ENCODE measurements around the gene ARRDC2. TPM values are rescaled to one million over a fixed set of nuclear protein-coding genes. Genes with fewer than 3 reads are reported as not detected.
"Not testable (repeated sequence)": the region's sequence is repeated elsewhere in the genome, so short reads cannot be mapped to it uniquely, and the experiment has no call there.

ARRDC2 gene
- total and polyA plus RNA-seq, 4 donors, result 40.6 to 104 (median 71.5) TPM

GRCh38 chr19:18020212-18021085 is 12.5 kb downstream of the ARRDC2 start:
- peak; percentile 81 for ATAC-seq (ENCODE audit: low FRiP score)
- no peaks in the 10 kb centered on the region for H3K36me3 ChIP-seq (ENCODE audit: control insufficient read depth in 1 of 2, insufficient read depth in 2 of 2, low read length in 1 of 2)
- intact Hi-C loops (cut with DNase I), result loop anchor here (2.0 kb wide), 2 partner anchors 28 to 30 kb away; no protein-coding TSS in a partner anchor
- H3K4me1 ChIP-seq (ENCODE audit: control insufficient read depth in 1 of 2, insufficient read depth in 2 of 2, low read length in 2 of 2), result peaks cover 2 to 4% of the 10 kb centered on the region in 2 donors
- 26 to 30% methylated on average over 16 of the region's 16 CpGs for WGBS, 2 donors
- no peaks in the 10 kb centered on the region for H3K27me3 ChIP-seq (ENCODE audit: control insufficient read depth in 1 of 2, insufficient read depth in 2 of 2, low read length in 1 of 2)
- H3K4me3 ChIP-seq (ENCODE audit: low read length in 2 of 2), result no peak overlapping the region
- no peaks in the 10 kb centered on the region for H3K9me3 ChIP-seq (ENCODE audit: control insufficient read depth, low read length)
- peak overlapping the region; percentile 51 to 96 for H3K27ac ChIP-seq (ENCODE audit: low read depth in 1 of 2, low read length in 2 of 2)
- peak; percentile 93 to 98 for DNase-seq

- DNase-seq (peak; percentile 96 to 98), ATAC-seq (ENCODE audit: low FRiP score) (peak; percentile 82)
- H3K27me3 ChIP-seq (ENCODE audit: control insufficient read depth in 1 of 2, insufficient read depth in 2 of 2, low read length in 1 of 2), result no peaks in the 10 kb centered on the region
- H3K27ac ChIP-seq (ENCODE audit: low read depth in 1 of 2, low read length in 2 of 2), result peak overlapping the region; percentile 51 to 98
- peaks cover 2 to 4% of the 10 kb centered on the region in 2 donors for H3K4me1 ChIP-seq (ENCODE audit: control insufficient read depth in 1 of 2, insufficient read depth in 2 of 2, low read length in 2 of 2)
- H3K4me3 ChIP-seq (ENCODE audit: low read length in 2 of 2), result no peak overlapping the region
- intact Hi-C loops (cut with DNase I), result loop anchor here (2.0 kb wide), 2 partner anchors 28 to 30 kb away; no protein-coding TSS in a partner anchor
- H3K36me3 ChIP-seq (ENCODE audit: control insufficient read depth in 1 of 2, insufficient read depth in 2 of 2, low read length in 1 of 2), result no peaks in the 10 kb centered on the region
- H3K9me3 ChIP-seq (ENCODE audit: control insufficient read depth, low read length), result no peaks in the 10 kb centered on the region
- 13 to 15% methylated on average over 21 of the region's 21 CpGs for WGBS, 2 donors
Observed at GRCh38 chr19:18021121-18021755, 13.3 kb downstream of the ARRDC2 start.

- Histone ChIP-seq H3K27ac (ENCODE audit: low read depth in 1 of 2, low read length in 2 of 2) (peak overlapping the region in 1 of 2 donors; percentile 18), H3K9me3 (ENCODE audit: control insufficient read depth, low read length) (no peaks in the 10 kb centered on the region), H3K4me3 (ENCODE audit: low read length in 2 of 2) (no peak overlapping the region), H3K4me1 (ENCODE audit: control insufficient read depth in 1 of 2, insufficient read depth in 2 of 2, low read length in 2 of 2) (peaks cover 2 to 4% of the 10 kb centered on the region in 2 donors), H3K36me3 (ENCODE audit: control insufficient read depth in 1 of 2, insufficient read depth in 2 of 2, low read length in 1 of 2) (no peaks in the 10 kb centered on the region), H3K27me3 (ENCODE audit: control insufficient read depth in 1 of 2, insufficient read depth in 2 of 2, low read length in 1 of 2) (no peaks in the 10 kb centered on the region)
- intact Hi-C loops (cut with DNase I), result no loop called here
- DNase-seq (peak; percentile 87 to 95), ATAC-seq (ENCODE audit: low FRiP score) (peak; percentile 45)
- 50 to 53% methylated on average over 23 of the region's 23 CpGs for WGBS, 2 donors
Observed at GRCh38 chr19:18023622-18024251, 15.8 kb downstream of the ARRDC2 start.

GRCh38 chr19:18027151-18027550 is 19.2 kb downstream of the ARRDC2 start:
- no peaks in the 10 kb centered on the region for H3K4me1 ChIP-seq (ENCODE audit: control insufficient read depth in 1 of 2, insufficient read depth in 2 of 2, low read length in 2 of 2)
- no peak overlapping the region for H3K27ac ChIP-seq (ENCODE audit: low read depth in 1 of 2, low read length in 2 of 2)
- 91 to 96% methylated on average over 4 of the region's 4 CpGs for WGBS, 2 donors
- H3K4me3 ChIP-seq (ENCODE audit: low read length in 2 of 2), result no peak overlapping the region
- no peaks in the 10 kb centered on the region for H3K9me3 ChIP-seq (ENCODE audit: control insufficient read depth, low read length)
- ATAC-seq (ENCODE audit: low FRiP score) (no peak), DNase-seq (no peak)
- no peaks in the 10 kb centered on the region for H3K27me3 ChIP-seq (ENCODE audit: control insufficient read depth in 1 of 2, insufficient read depth in 2 of 2, low read length in 1 of 2)
- no peaks in the 10 kb centered on the region for H3K36me3 ChIP-seq (ENCODE audit: control insufficient read depth in 1 of 2, insufficient read depth in 2 of 2, low read length in 1 of 2)
- intact Hi-C loops (cut with DNase I), result no loop called here

- Histone ChIP-seq H3K9me3 (ENCODE audit: control insufficient read depth, low read length) (no peaks in the 10 kb centered on the region), H3K4me3 (ENCODE audit: low read length in 2 of 2) (no peak overlapping the region), H3K36me3 (ENCODE audit: control insufficient read depth in 1 of 2, insufficient read depth in 2 of 2, low read length in 1 of 2) (no peaks in the 10 kb centered on the region), H3K27ac (ENCODE audit: low read depth in 1 of 2, low read length in 2 of 2) (no peak overlapping the region), H3K4me1 (ENCODE audit: control insufficient read depth in 1 of 2, insufficient read depth in 2 of 2, low read length in 2 of 2) (no peaks in the 10 kb centered on the region), H3K27me3 (ENCODE audit: control insufficient read depth in 1 of 2, insufficient read depth in 2 of 2, low read length in 1 of 2) (no peaks in the 10 kb centered on the region)
- WGBS, 2 donors, result 54 to 60% methylated on average over 8 of the region's 8 CpGs
- ATAC-seq (ENCODE audit: low FRiP score) (no peak), DNase-seq (no peak)
- intact Hi-C loops (cut with DNase I), result no loop called here
Observed at GRCh38 chr19:18029617-18030338, 21.8 kb downstream of the ARRDC2 start.

- DNase-seq; intact Hi-C loops (cut with DNase I); H3K27me3 ChIP-seq (ENCODE audit: control insufficient read depth in 1 of 2, insufficient read depth in 2 of 2, low read length in 1 of 2); H3K36me3 ChIP-seq (ENCODE audit: control insufficient read depth in 1 of 2, insufficient read depth in 2 of 2, low read length in 1 of 2); ATAC-seq (ENCODE audit: low FRiP score); H3K27ac ChIP-seq (ENCODE audit: low read depth in 1 of 2, low read length in 2 of 2); H3K9me3 ChIP-seq (ENCODE audit: control insufficient read depth, low read length); H3K4me1 ChIP-seq (ENCODE audit: control insufficient read depth in 1 of 2, insufficient read depth in 2 of 2, low read length in 2 of 2); H3K4me3 ChIP-seq (ENCODE audit: low read length in 2 of 2): not testable (repeated sequence)
- 87 to 89% methylated on average over 5 of the region's 5 CpGs for WGBS, 2 donors
Observed at GRCh38 chr19:18031401-18031800, 23.4 kb downstream of the ARRDC2 start.

- H3K36me3 ChIP-seq (ENCODE audit: control insufficient read depth in 1 of 2, insufficient read depth in 2 of 2, low read length in 1 of 2); ATAC-seq (ENCODE audit: low FRiP score); H3K4me3 ChIP-seq (ENCODE audit: low read length in 2 of 2); H3K27me3 ChIP-seq (ENCODE audit: control insufficient read depth in 1 of 2, insufficient read depth in 2 of 2, low read length in 1 of 2); H3K27ac ChIP-seq (ENCODE audit: low read depth in 1 of 2, low read length in 2 of 2); H3K9me3 ChIP-seq (ENCODE audit: control insufficient read depth, low read length); H3K4me1 ChIP-seq (ENCODE audit: control insufficient read depth in 1 of 2, insufficient read depth in 2 of 2, low read length in 2 of 2); intact Hi-C loops (cut with DNase I); DNase-seq: not testable (repeated sequence)
- WGBS, 2 donors, result 43 to 47% methylated on average over 2 of the region's 2 CpGs
Observed at GRCh38 chr19:18032102-18032501, 24.1 kb downstream of the ARRDC2 start.

GRCh38 chr19:18041054-18041453 is 33.1 kb downstream of the ARRDC2 start:
- WGBS, 2 donors, result 94 to 98% methylated on average over 2 of the region's 2 CpGs

More at GRCh38 chr19:18041054-18041453, 33.1 kb downstream of the ARRDC2 start:
- Histone ChIP-seq H3K36me3 (ENCODE audit: control insufficient read depth in 1 of 2, insufficient read depth in 2 of 2, low read length in 1 of 2) (no peaks in the 10 kb centered on the region), H3K4me3 (ENCODE audit: low read length in 2 of 2) (no peak overlapping the region), H3K4me1 (ENCODE audit: control insufficient read depth in 1 of 2, insufficient read depth in 2 of 2, low read length in 2 of 2) (no peaks in the 10 kb centered on the region), H3K27ac (ENCODE audit: low read depth in 1 of 2, low read length in 2 of 2) (no peak overlapping the region), H3K9me3 (ENCODE audit: control insufficient read depth, low read length) (no peaks in the 10 kb centered on the region), H3K27me3 (ENCODE audit: control insufficient read depth in 1 of 2, insufficient read depth in 2 of 2, low read length in 1 of 2) (no peaks in the 10 kb centered on the region)
- ATAC-seq (ENCODE audit: low FRiP score) (no peak), DNase-seq (no peak)
- intact Hi-C loops (cut with DNase I), result no loop called here

All from aorta (tissue), 5 donors.